Muscle of leg (tissue), 11 donors: ENCODE results near the gene PBX1. TPM values are rescaled to one million over a fixed set of nuclear protein-coding genes. Genes with fewer than 3 reads are reported as not detected.

ENCODE experiments used
- DNase-seq: peaks from one replicate; pipeline ENCODE4 v3.0.0; 2013
- H3K27ac ChIP-seq: one replicate; pipeline ENCODE4 v1.5.1; 2013; ENCODE audit warnings: mild to moderate bottlenecking, low read length, control low read depth
- H3K27me3 ChIP-seq: one replicate; pipeline ENCODE4 v1.6.1; 2013; ENCODE audit warnings: low read length; ENCODE audit not compliant: control insufficient read depth, insufficient read depth
- H3K36me3 ChIP-seq: one replicate; pipeline ENCODE4 v1.6.1; 2013; ENCODE audit warnings: low read length; ENCODE audit not compliant: control insufficient read depth, insufficient read depth
- H3K4me1 ChIP-seq: one replicate; pipeline ENCODE4 v1.6.1; 2013; ENCODE audit warnings: low read length; ENCODE audit not compliant: control insufficient read depth, insufficient read depth
- H3K4me3 ChIP-seq: one replicate; pipeline ENCODE4 v1.5.1; 2013; ENCODE audit warnings: low read length, control low read depth
- H3K9me3 ChIP-seq: replicated peaks from 2 replicates; pipeline ENCODE4 v1.6.1; 2013; ENCODE audit warnings: low read depth, low read length; ENCODE audit not compliant: control insufficient read depth
- WGBS: methylation state at CpG from one replicate; pipeline ENCODE4 v1.1.5; 2013; ENCODE audit warnings: missing lambda C conversion rate; ENCODE audit not compliant: insufficient coverage; 5-methylcytosine and 5-hydroxymethylcytosine counted together
- polyA plus RNA-seq, 8 donors: library from polyadenylated mRNA; unstranded; fragments of 120-200 nt; gene quantifications; one replicate each; pipeline versions ENCODE4 v1.2.1 to v1.2.3, GENCODE V29; 2013; ENCODE audit warnings: inconsistent platforms in 1 of 8, low replicate concordance in 1 of 8; ENCODE audit not compliant: insufficient read length in 8 of 8, insufficient read depth in 1 of 8
- total RNA-seq: library from RNA; stranded (reverse); fragments of 120-200 nt; gene quantifications from one replicate; pipeline ENCODE4 v1.2.4, GENCODE V29; 2013

The PBX1 gene
- total and polyA plus RNA-seq, 9 donors = 42.6 to 66.9 (median 53.2) TPM

GRCh38 chr1:164771041-164771618 is 212.1 kb downstream of the PBX1 start:
- Histone ChIP-seq H3K27me3 (no peaks in the 10 kb centered on the region), H3K27ac (no peak overlapping the region), H3K36me3 (no peaks in the 10 kb centered on the region), H3K4me3 (no peak overlapping the region), H3K4me1 (peaks cover 23% of the 10 kb centered on the region), H3K9me3 (no peaks in the 10 kb centered on the region)
- WGBS = no CpG with 5 or more reads among the region's 8 CpGs
- DNase-seq = no peak

GRCh38 chr1:164771619-164772361 is 212.8 kb downstream of the PBX1 start:
- Histone ChIP-seq H3K4me3 (no peak overlapping the region), H3K27ac (peak overlapping the region; percentile 32), H3K27me3 (no peaks in the 10 kb centered on the region), H3K4me1 (peaks cover 23% of the 10 kb centered on the region), H3K36me3 (no peaks in the 10 kb centered on the region), H3K9me3 (no peaks in the 10 kb centered on the region)
- 18% methylated on average over 2 of the region's 7 CpGs for WGBS
- peak; percentile 63 for DNase-seq

GRCh38 chr1:164772635-164773034 is 213.7 kb downstream of the PBX1 start:
- DNase-seq = no peak
- Histone ChIP-seq H3K27me3 (no peaks in the 10 kb centered on the region), H3K36me3 (no peaks in the 10 kb centered on the region), H3K9me3 (no peaks in the 10 kb centered on the region), H3K4me3 (no peak overlapping the region), H3K27ac (no peak overlapping the region), H3K4me1 (peaks cover 23% of the 10 kb centered on the region)
- WGBS = 80% methylated on average over 4 of the region's 4 CpGs

- Histone ChIP-seq H3K4me1 (peaks cover 23% of the 10 kb centered on the region), H3K9me3 (no peaks in the 10 kb centered on the region), H3K36me3 (no peaks in the 10 kb centered on the region), H3K27ac (no peak overlapping the region), H3K4me3 (no peak overlapping the region), H3K27me3 (no peaks in the 10 kb centered on the region)
- no peak for DNase-seq
- 54% methylated on average over 2 of the region's 5 CpGs for WGBS
Observed at GRCh38 chr1:164773102-164773501, 214.1 kb downstream of the PBX1 start.

GRCh38 chr1:164774413-164774812 is 215.4 kb downstream of the PBX1 start:
- H3K4me3 ChIP-seq = no peak overlapping the region
- no peaks in the 10 kb centered on the region for H3K27me3 ChIP-seq
- no peak for DNase-seq
- 83% methylated on average over 2 of the region's 4 CpGs for WGBS
- peak overlapping the region; percentile 29 for H3K27ac ChIP-seq
- H3K4me1 ChIP-seq = peaks cover 23% of the 10 kb centered on the region
- H3K9me3 ChIP-seq = no peaks in the 10 kb centered on the region
- H3K36me3 ChIP-seq = no peaks in the 10 kb centered on the region

- DNase-seq = no peak
- H3K4me1 ChIP-seq = peaks cover 29% of the 10 kb centered on the region
- H3K4me3 ChIP-seq = no peak overlapping the region
- no peaks in the 10 kb centered on the region for H3K36me3 ChIP-seq
- H3K9me3 ChIP-seq = no peaks in the 10 kb centered on the region
- H3K27me3 ChIP-seq = no peaks in the 10 kb centered on the region
- peak overlapping the region; percentile 29 for H3K27ac ChIP-seq
- 68% methylated on average over 5 of the region's 16 CpGs for WGBS
Observed at GRCh38 chr1:164774819-164775654, 216.1 kb downstream of the PBX1 start.

- Histone ChIP-seq H3K27ac (no peak overlapping the region), H3K36me3 (no peaks in the 10 kb centered on the region), H3K27me3 (no peaks in the 10 kb centered on the region), H3K9me3 (no peaks in the 10 kb centered on the region), H3K4me1 (peaks cover 27% of the 10 kb centered on the region), H3K4me3 (no peak overlapping the region)
- no peak for DNase-seq
- 100% methylated on average over 1 of the region's 2 CpGs for WGBS
Observed at GRCh38 chr1:164777518-164777917, 218.5 kb downstream of the PBX1 start.

GRCh38 chr1:164779376-164779775 is 220.4 kb downstream of the PBX1 start:
- Histone ChIP-seq H3K36me3 (no peaks in the 10 kb centered on the region), H3K9me3 (no peaks in the 10 kb centered on the region), H3K4me3 (no peak overlapping the region), H3K27ac (no peak overlapping the region), H3K27me3 (no peaks in the 10 kb centered on the region), H3K4me1 (peaks cover 32% of the 10 kb centered on the region)
- WGBS = 92% methylated on average over 2 of the region's 3 CpGs
- no peak for DNase-seq

GRCh38 chr1:164780111-164780812 is 221.3 kb downstream of the PBX1 start:
- Histone ChIP-seq H3K4me1 (peaks cover 24% of the 10 kb centered on the region), H3K9me3 (no peaks in the 10 kb centered on the region), H3K4me3 (no peak overlapping the region)

GRCh38 chr1:164780863-164781262 is 221.9 kb downstream of the PBX1 start:
- no peaks in the 10 kb centered on the region for H3K9me3 ChIP-seq
- H3K4me1 ChIP-seq = peaks cover 28% of the 10 kb centered on the region
- 60% methylated on average over 7 of the region's 8 CpGs for WGBS
- no peaks in the 10 kb centered on the region for H3K36me3 ChIP-seq
- no peak for DNase-seq
- no peaks in the 10 kb centered on the region for H3K27me3 ChIP-seq
- H3K27ac ChIP-seq = peak overlapping the region; percentile 20
- H3K4me3 ChIP-seq = no peak overlapping the region

More at GRCh38 chr1:164780111-164780812, 221.3 kb downstream of the PBX1 start:
- no peaks in the 10 kb centered on the region for H3K36me3 ChIP-seq
- peak overlapping the region; percentile 5 for H3K27ac ChIP-seq
- H3K27me3 ChIP-seq = no peaks in the 10 kb centered on the region
- DNase-seq = peak; percentile 77
- 34% methylated on average over 8 of the region's 12 CpGs for WGBS
